Sigmoid colon (tissue), 4 donors: ENCODE results near the gene JPH4.

ENCODE experiments used
- EP300 ChIP-seq, 4 donors: sonication (generic); formaldehyde crosslinking; IDR thresholded peaks; one replicate each; pipeline ENCODE4 v1.6.1; 2017; ENCODE audit warnings: antibody characterized with exemption in 4 of 4
- POLR2A ChIP-seq, 2 donors: fragments of 450-650 bp; IDR thresholded peaks; one replicate each; pipeline ENCODE4 v1.6.1; 2016; ENCODE audit warnings: antibody characterized with exemption in 2 of 2, mild to moderate bottlenecking in 2 of 2, moderate library complexity in 2 of 2
- POLR2AphosphoS5 ChIP-seq, 4 donors: sonication (generic); formaldehyde crosslinking; IDR thresholded peaks; one replicate each; pipeline ENCODE4 v1.6.1; 2017; ENCODE audit warnings: antibody characterized with exemption in 4 of 4
- TF ChIP-seq, protein P1 (sequence below), 4 experiments: fragments of 450-650 bp in 3 of 4; fragments of 200-600 bp in 1 of 4; IDR thresholded peaks; one replicate each; pipeline ENCODE4 v1.5.1; 2016 to 2019; ENCODE audit warnings: antibody characterized with exemption in 4 of 4, mild to moderate bottlenecking in 3 of 4, moderate library complexity in 2 of 4

DNA sequence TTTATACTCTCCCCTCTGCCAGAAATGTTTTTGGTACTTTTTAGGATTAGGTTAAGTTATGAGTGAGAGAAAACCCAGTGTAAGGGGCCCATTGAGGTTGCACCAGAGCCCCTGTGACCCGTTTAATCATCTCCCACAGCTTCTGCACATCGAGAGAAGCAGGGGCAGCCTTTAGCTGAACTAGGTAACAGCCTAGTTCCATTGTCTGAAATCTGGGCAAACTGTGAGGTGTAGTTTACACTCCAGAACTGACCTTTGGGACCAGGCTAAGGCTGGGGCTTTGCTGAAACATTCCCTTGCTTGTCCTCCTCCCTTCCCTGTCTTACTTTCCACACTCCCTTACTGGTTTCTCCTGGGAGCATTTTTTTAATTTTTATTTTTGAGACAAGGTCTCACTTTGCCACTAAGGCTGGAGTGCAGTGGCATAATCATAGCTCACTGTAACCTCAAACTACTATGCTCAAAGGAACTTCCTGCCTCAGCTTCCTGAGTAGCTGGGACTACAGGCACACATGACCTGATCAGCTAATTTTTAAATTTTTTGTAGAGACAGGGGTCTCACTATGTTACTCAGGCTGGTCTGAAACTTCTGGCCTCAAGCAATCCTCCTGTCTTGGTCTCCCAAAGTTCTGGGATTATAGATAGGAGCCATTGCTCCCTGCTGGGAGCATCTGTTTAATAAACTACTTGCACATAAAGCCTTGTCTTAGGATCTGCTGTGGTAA, 31.7 kb upstream of the JPH4 start:
- TF ChIP-seq, protein P1, sequence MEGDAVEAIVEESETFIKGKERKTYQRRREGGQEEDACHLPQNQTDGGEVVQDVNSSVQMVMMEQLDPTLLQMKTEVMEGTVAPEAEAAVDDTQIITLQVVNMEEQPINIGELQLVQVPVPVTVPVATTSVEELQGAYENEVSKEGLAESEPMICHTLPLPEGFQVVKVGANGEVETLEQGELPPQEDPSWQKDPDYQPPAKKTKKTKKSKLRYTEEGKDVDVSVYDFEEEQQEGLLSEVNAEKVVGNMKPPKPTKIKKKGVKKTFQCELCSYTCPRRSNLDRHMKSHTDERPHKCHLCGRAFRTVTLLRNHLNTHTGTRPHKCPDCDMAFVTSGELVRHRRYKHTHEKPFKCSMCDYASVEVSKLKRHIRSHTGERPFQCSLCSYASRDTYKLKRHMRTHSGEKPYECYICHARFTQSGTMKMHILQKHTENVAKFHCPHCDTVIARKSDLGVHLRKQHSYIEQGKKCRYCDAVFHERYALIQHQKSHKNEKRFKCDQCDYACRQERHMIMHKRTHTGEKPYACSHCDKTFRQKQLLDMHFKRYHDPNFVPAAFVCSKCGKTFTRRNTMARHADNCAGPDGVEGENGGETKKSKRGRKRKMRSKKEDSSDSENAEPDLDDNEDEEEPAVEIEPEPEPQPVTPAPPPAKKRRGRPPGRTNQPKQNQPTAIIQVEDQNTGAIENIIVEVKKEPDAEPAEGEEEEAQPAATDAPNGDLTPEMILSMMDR (IDR thresholded peaks at IDR 0.05), result no peak
- TF ChIP-seq POLR2A (IDR thresholded peaks at IDR 0.05), result no peak
- TF ChIP-seq POLR2AphosphoS5 (IDR thresholded peaks at IDR 0.05), result no peak
- TF ChIP-seq EP300 (IDR thresholded peaks at IDR 0.05), result no peak
